HepG2 (cell line): Measurements from ENCODE around the gene COL9A3. TPM values are rescaled to one million over a fixed set of nuclear protein-coding genes. Genes with fewer than 3 reads are reported as not detected.

Experiments
- BCL6 ChIP-seq: IDR thresholded peaks from 2 replicates; pipeline ENCODE4 v1.6.1; 2016; ENCODE audit warnings: missing genetic modification reagents, missing compliant biosample characterization
- DMTF1 ChIP-seq: sonication (generic); formaldehyde crosslinking; IDR thresholded peaks from 2 replicates; pipeline ENCODE4 v1.4.0; 2020; ENCODE audit warnings: mild to moderate bottlenecking, missing genetic modification reagents
- FOXA3 ChIP-seq: IDR thresholded peaks from 2 replicates; pipeline ENCODE4 v1.6.1; 2016; ENCODE audit warnings: missing genetic modification reagents, missing compliant biosample characterization
- FOXM1 ChIP-seq: sonication (generic); formaldehyde crosslinking; IDR thresholded peaks from 2 replicates; pipeline ENCODE4 v1.5.0; 2020; ENCODE audit warnings: missing genetic modification reagents
- MAX ChIP-seq: IDR thresholded peaks from 2 replicates; pipeline ENCODE4 v1.6.1; 2012; ENCODE audit warnings: inconsistent platforms
- MYPOP ChIP-seq: sonication (generic); formaldehyde crosslinking; IDR thresholded peaks from 2 replicates; pipeline ENCODE4 v1.8.1; 2023; ENCODE audit warnings: mild to moderate bottlenecking, moderate library complexity, missing genetic modification reagents
- NR2F6 ChIP-seq, 2 experiments: IDR thresholded peaks; 2 replicates each; pipeline ENCODE4 v1.6.1; 2016; ENCODE audit warnings: antibody characterized with exemption in 1 of 2, mild to moderate bottlenecking in 1 of 2
- PAXIP1 ChIP-seq: sonication (generic); formaldehyde crosslinking; conservative IDR thresholded peaks from 2 replicates; pipeline ENCODE4 v1.4.0; 2020; ENCODE audit warnings: mild to moderate bottlenecking, missing genetic modification reagents, moderate library complexity
- POLR2G ChIP-seq: fragments of 200-400 bp; formaldehyde crosslinking; IDR thresholded peaks from 2 replicates; pipeline ENCODE4 v1.6.1; 2018; ENCODE audit warnings: mild to moderate bottlenecking, low read depth, low read length, moderate library complexity
- SOX5 ChIP-seq: IDR thresholded peaks from 2 replicates; pipeline ENCODE4 v1.6.1; 2016; ENCODE audit warnings: borderline replicate concordance
- TEAD3 ChIP-seq: optimal IDR thresholded peaks from 2 replicates; pipeline ENCODE3; 2016; ENCODE audit warnings: borderline replicate concordance
- ZBTB37 ChIP-seq: sonication (generic); formaldehyde crosslinking; IDR thresholded peaks from 2 replicates; pipeline ENCODE4 v1.4.0; 2020; ENCODE audit warnings: mild to moderate bottlenecking, missing genetic modification reagents
- ZFP37 ChIP-seq: sonication (generic); formaldehyde crosslinking; IDR thresholded peaks from 2 replicates; pipeline ENCODE4 v1.4.0; 2020; ENCODE audit warnings: missing genetic modification reagents, borderline replicate concordance
- ZFY ChIP-seq: sonication (generic); formaldehyde crosslinking; IDR thresholded peaks from 2 replicates; pipeline ENCODE4 v1.4.0; 2020; ENCODE audit warnings: missing genetic modification reagents
- ZNF333 ChIP-seq: sonication (generic); formaldehyde crosslinking; IDR thresholded peaks from 2 replicates; pipeline ENCODE4 v1.4.0; 2020; ENCODE audit warnings: mild to moderate bottlenecking, missing genetic modification reagents, borderline replicate concordance
- ZNF574 ChIP-seq: sonication (generic); formaldehyde crosslinking; IDR thresholded peaks from 2 replicates; pipeline ENCODE4 v1.4.0; 2020; ENCODE audit warnings: missing genetic modification reagents
- ZNF724P ChIP-seq: sonication (generic); formaldehyde crosslinking; IDR thresholded peaks from 2 replicates; pipeline ENCODE4 v1.8.0; 2022; ENCODE audit warnings: missing genetic modification reagents, borderline replicate concordance
- ZNF746 ChIP-seq: sonication (generic); formaldehyde crosslinking; IDR thresholded peaks from 2 replicates; pipeline ENCODE4 v1.8.0; 2022; ENCODE audit warnings: mild to moderate bottlenecking, missing genetic modification reagents
- polyA plus RNA-seq, 8 experiments: library from polyadenylated mRNA; depleted of rRNA in 3 of 8; stranded (reverse) in 7 of 8; unstranded in 1 of 8; fragments of >200 nt; fragmentation: Illumina TruSeq in 4 of 8; extraction: Trizol in 4 of 8; gene quantifications; 2 replicates each; pipeline versions ENCODE4 v1.2.1 to v1.2.3, GENCODE V29; 2011 to 2016; ENCODE audit warnings: low read depth in 4 of 8, missing spikeins in 1 of 8, mixed read lengths in 1 of 8; ENCODE audit not compliant: insufficient read depth in 1 of 8
- total RNA-seq, 5 experiments: library from RNA; depleted of rRNA; stranded (reverse); fragments of >200 nt; fragmentation: Illumina TruSeq; extraction: Trizol; gene quantifications; 2 replicates each; pipeline ENCODE4 v1.2.3, GENCODE V29; 2016; ENCODE audit warnings: low read depth in 1 of 5

Gene COL9A3
- total and polyA plus RNA-seq, 2 of the 13 experiments (the other 11 are each of a cell fraction or from before 2014, with no cell fraction given): 155 to 204 TPM

- TF ChIP-seq MAX: no peak
- TF ChIP-seq PAXIP1: no peak
- TF ChIP-seq BCL6 (CRISPR knock-in tag): peak; percentile 60; the same call in 1 of the 2 replicates
- TF ChIP-seq ZFY (CRISPR knock-in tag): peak; percentile 22; the same call in 1 of the 2 replicates
- TF ChIP-seq FOXA3 (CRISPR knock-in tag): 0 out of 2 replicates have a peak, but pooled peaks have one; percentile 12
- TF ChIP-seq ZNF746: no peak
- no peak for TF ChIP-seq NR2F6 (IDR thresholded peaks at IDR 0.05)
- peak; percentile 24; the same call in 1 of the 2 replicates for TF ChIP-seq NR2F6 (CRISPR knock-in tag; IDR thresholded peaks at IDR 0.05)
- peak; percentile 42; the same call in 1 of the 2 replicates for TF ChIP-seq SOX5 (CRISPR knock-in tag)
- no peak for TF ChIP-seq DMTF1 (CRISPR knock-in tag)
- peak; percentile 50 for TF ChIP-seq TEAD3 (CRISPR knock-in tag)
- peak; percentile 47; the same call in 1 of the 2 replicates for TF ChIP-seq POLR2G
- TF ChIP-seq ZBTB37 (CRISPR knock-in tag): no peak
- TF ChIP-seq ZNF333 (CRISPR knock-in tag): no peak
- no peak for TF ChIP-seq MYPOP (CRISPR knock-in tag)
- TF ChIP-seq ZNF574 (CRISPR knock-in tag): peak; percentile 14; the same call in 1 of the 2 replicates
- no peak for TF ChIP-seq FOXM1 (CRISPR knock-in tag)
- no peak for TF ChIP-seq ZFP37
- no peak for TF ChIP-seq ZNF724P (CRISPR knock-in tag)
Measured at GRCh38 chr20:62831854-62832211, 15.0 kb downstream of the COL9A3 start (continued).
